Activated B cell treated with CpG ODN at 0.5 μM for 24 hours (primary cell): Measurements from ENCODE around the gene ZNF525. TPM values are rescaled to one million over a fixed set of nuclear protein-coding genes. Genes with fewer than 3 reads are reported as not detected.
A peak's percentile ranks its signal among the peaks of the same experiment; 100 is the strongest.
"Not testable (repeated sequence)": the region's sequence is repeated elsewhere in the genome, so short reads cannot be mapped to it uniquely, and the experiment has no call there.

Source experiments
- ATAC-seq: fragments of 200-7000 bp; cut with Tn5 transposase; one replicate; pipeline ENCODE4 v1.10.0; 2021; ENCODE audit warnings: low read depth, mild to moderate bottlenecking, moderate library complexity
- CTCF ChIA-PET: fragments of 350-600 bp; sonication (Branson Sonifier 250); formaldehyde crosslinking; loops from one replicate; lab custom pipeline; 2021; ENCODE audit warnings: antibody characterized with exemption; lab: Charles Lee
- POLR2A ChIA-PET: fragments of 350-600 bp; sonication (Branson Sonifier 250); formaldehyde crosslinking; loops from one replicate; lab custom pipeline; 2021; ENCODE audit warnings: antibody characterized with exemption; lab: Charles Lee
- DNase-seq: peaks from one replicate; pipeline ENCODE4 v3.0.0; 2022
- H3K27ac Mint-ChIP-seq: one replicate; pipeline ENCODE4 v1.8.0; 2020; ENCODE audit warnings: mixed read lengths
- H3K27me3 Mint-ChIP-seq: one replicate; pipeline ENCODE4 v1.8.0; 2021; ENCODE audit warnings: mixed read lengths
- H3K36me3 Mint-ChIP-seq: one replicate; pipeline ENCODE4 v1.8.0; 2021; ENCODE audit warnings: low read depth, mixed read lengths
- H3K4me1 Mint-ChIP-seq: one replicate; pipeline ENCODE4 v1.8.0; 2021; ENCODE audit warnings: mixed read lengths
- H3K4me3 Mint-ChIP-seq: one replicate; pipeline ENCODE4 v1.8.0; 2020; ENCODE audit warnings: mild to moderate bottlenecking, mixed read lengths
- H3K9me3 Mint-ChIP-seq: one replicate; pipeline ENCODE4 v1.8.0; 2020; ENCODE audit warnings: mixed read lengths
- CTCF ChIP-seq: fragments of 200-600 bp; IDR thresholded peaks from one replicate; pipeline ENCODE4 v1.8.0; 2022; ENCODE audit warnings: antibody characterized with exemption, mild to moderate bottlenecking
- intact Hi-C: fragments of 100-400 bp; cut with micrococcal nuclease; formaldehyde crosslinking; loops from one replicate; pipeline ENCODE4 v1.15.1; 2024
- total RNA-seq: library from RNA; stranded (reverse); gene quantifications from 2 replicates; pipeline ENCODE4 v1.2.3, GENCODE V29; 2022

ZNF525 gene
- total RNA-seq, 1 donor from 2014 or later: 37.4 TPM

GRCh38 chr19:53394974-53395839 lies 29.7 kb downstream of the ZNF525 start, which contains the start of gene ZNF765:
TSS of gene ZNF765 (plus strand) at chr19:53395149. CDS start at chr19:53398016, 2,867 bp downstream.
- ATAC-seq: peak; percentile 99
- Mint-ChIP-seq H3K9me3 (peaks cover 10% of the 10 kb centered on the region), H3K4me1 (peaks cover 29% of the 10 kb centered on the region), H3K27me3 (no peaks in the 10 kb centered on the region), H3K27ac (peak within 1 kb of the TSS; percentile 90), H3K36me3 (peaks cover 25% of the 10 kb centered on the region), H3K4me3 (peak within 1 kb of the TSS; percentile 95)
- DNase-seq: peak; percentile 98
- ChIA-PET POLR2A (interaction anchor here (0.6 to 1.9 kb wide), 9 partner anchors 29 to 1206 kb away, joined by 3 to 9 read pairs (median 4); partner anchors contain the start of genes PPP2R1A, ZNF525, ZNF761 and ZNF808), CTCF (no interaction called here)
- intact Hi-C loops: loop anchor here (1.0 to 2.0 kb wide), 8 partner anchors 30 to 292 kb away; partner anchors contain the start of genes ZNF160, ZNF525, ZNF677 and ZNF761
- no peak for TF ChIP-seq CTCF

GRCh38 chr19:53395840-53396524 lies 30.5 kb downstream of the ZNF525 start:
- H3K4me1 Mint-ChIP-seq: peaks cover 28% of the 10 kb centered on the region
- POLR2A ChIA-PET: interaction anchor here (0.6 to 1.9 kb wide), 3 partner anchors 30 to 1207 kb away, joined by 3 to 9 read pairs (median 4); partner anchors contain the start of genes PPP2R1A and ZNF525
- H3K27ac Mint-ChIP-seq: peak overlapping the region; percentile 90
- DNase-seq, H3K27me3 Mint-ChIP-seq, ATAC-seq, H3K9me3 Mint-ChIP-seq, CTCF ChIA-PET: not testable (repeated sequence)
- peaks cover 32% of the 10 kb centered on the region for H3K36me3 Mint-ChIP-seq
- peak overlapping the region; percentile 95 for H3K4me3 Mint-ChIP-seq
- intact Hi-C loops: loop anchor here (1.0 to 2.0 kb wide), 9 partner anchors 31 to 293 kb away; partner anchors contain the start of genes ZNF160, ZNF525, ZNF677 and ZNF761

- intact Hi-C loops: loop anchor here (1.0 kb wide), 1 partner anchor 74 kb away; no protein-coding TSS in a partner anchor
- peak overlapping the region; percentile 95 for H3K4me3 Mint-ChIP-seq
- no peaks in the 10 kb centered on the region for H3K27me3 Mint-ChIP-seq
- no peak for TF ChIP-seq CTCF
- ChIA-PET CTCF (no interaction called here), POLR2A (no interaction called here)
- no peak for ATAC-seq
- no peak overlapping the region for H3K27ac Mint-ChIP-seq
- H3K4me1 Mint-ChIP-seq: peaks cover 28% of the 10 kb centered on the region
- peaks cover 4% of the 10 kb centered on the region for H3K9me3 Mint-ChIP-seq
- H3K36me3 Mint-ChIP-seq: peaks cover 35% of the 10 kb centered on the region
- no peak for DNase-seq
Measured at GRCh38 chr19:53396525-53396868, 31.0 kb downstream of the ZNF525 start.

- H3K36me3 Mint-ChIP-seq: peaks cover 48% of the 10 kb centered on the region
- H3K27ac Mint-ChIP-seq, ATAC-seq, DNase-seq, CTCF ChIA-PET, H3K9me3 Mint-ChIP-seq, H3K27me3 Mint-ChIP-seq, intact Hi-C loops, H3K4me3 Mint-ChIP-seq: not testable (repeated sequence)
- POLR2A ChIA-PET: interaction anchor here (0.5 kb wide), 1 partner anchor 543 kb away, joined by 7 read pairs; no protein-coding TSS in a partner anchor
- peaks cover 28% of the 10 kb centered on the region for H3K4me1 Mint-ChIP-seq
Measured at GRCh38 chr19:53397918-53398317, 32.4 kb downstream of the ZNF525 start.

- DNase-seq: no peak
- intact Hi-C loops: no loop called here
- no peak for ATAC-seq
- Mint-ChIP-seq H3K4me3 (no peak overlapping the region), H3K27ac (no peak overlapping the region), H3K27me3 (no peaks in the 10 kb centered on the region), H3K4me1 (no peaks in the 10 kb centered on the region), H3K36me3 (peaks cover 83% of the 10 kb centered on the region), H3K9me3 (peaks cover 48% of the 10 kb centered on the region)
- no peak for TF ChIP-seq CTCF
- ChIA-PET POLR2A (no interaction called here), CTCF (no interaction called here)
Measured at GRCh38 chr19:53409505-53410204, 44.1 kb downstream of the ZNF525 start.

- intact Hi-C loops: loop anchor here (10.0 kb wide), 1 partner anchor 604 kb away; no protein-coding TSS in a partner anchor
- H3K36me3 Mint-ChIP-seq, ATAC-seq, DNase-seq, H3K4me3 Mint-ChIP-seq, H3K4me1 Mint-ChIP-seq, CTCF ChIA-PET, H3K9me3 Mint-ChIP-seq, POLR2A ChIA-PET, H3K27me3 Mint-ChIP-seq, H3K27ac Mint-ChIP-seq: not testable (repeated sequence)
Measured at GRCh38 chr19:53420520-53421315, 55.2 kb downstream of the ZNF525 start.
